Activated gamma-delta T cell treated with Interleukin-2 at 50 U/mL for 16 hours (primary cell): ENCODE data around the gene ARL14.

Experiments used
- DNase-seq: peaks from one replicate; pipeline ENCODE4 v3.0.0-alpha.2; 2020

The ARL14 gene

GRCh38 chr3:160676547-160677303, at the start of gene ARL14:
TSS of gene ARL14 (plus strand) at chr3:160677160. CDS start at chr3:160677347, 187 bp downstream.
- DNase-seq: no peak

- DNase-seq: no peak
Observed at GRCh38 chr3:160629491-160629890, 47.5 kb upstream of the ARL14 start.

GRCh38 chr3:160633361-160634083, 43.4 kb upstream of the ARL14 start:
- no peak for DNase-seq

- no peak for DNase-seq
Observed at GRCh38 chr3:160635213-160635612, 41.7 kb upstream of the ARL14 start.

- no peak for DNase-seq
Observed at GRCh38 chr3:160637086-160637485, 39.9 kb upstream of the ARL14 start.

GRCh38 chr3:160638184-160638583, 38.8 kb upstream of the ARL14 start:
- DNase-seq: no peak

GRCh38 chr3:160641665-160642309, 35.2 kb upstream of the ARL14 start:
- no peak for DNase-seq

GRCh38 chr3:160643994-160644393, 33.0 kb upstream of the ARL14 start:
- DNase-seq: no peak

- DNase-seq: no peak
Observed at GRCh38 chr3:160644491-160644890, 32.5 kb upstream of the ARL14 start.

- DNase-seq: no peak
Observed at GRCh38 chr3:160648701-160649100, 28.3 kb upstream of the ARL14 start.

GRCh38 chr3:160649596-160649995, 27.4 kb upstream of the ARL14 start:
- DNase-seq: no peak

GRCh38 chr3:160653512-160653911, 23.4 kb upstream of the ARL14 start:
- no peak for DNase-seq

- no peak for DNase-seq
Observed at GRCh38 chr3:160660902-160661301, 16.1 kb upstream of the ARL14 start.

GRCh38 chr3:160661660-160662059, 15.3 kb upstream of the ARL14 start:
- DNase-seq: no peak

GRCh38 chr3:160665231-160665630, 11.7 kb upstream of the ARL14 start:
- no peak for DNase-seq

GRCh38 chr3:160665784-160666526, 11.0 kb upstream of the ARL14 start:
- DNase-seq: no peak

GRCh38 chr3:160667452-160667851, 9.5 kb upstream of the ARL14 start:
- no peak for DNase-seq

GRCh38 chr3:160668454-160668853, 8.5 kb upstream of the ARL14 start:
- DNase-seq: no peak

GRCh38 chr3:160671231-160671630, 5.7 kb upstream of the ARL14 start:
- no peak for DNase-seq

- no peak for DNase-seq
Observed at GRCh38 chr3:160671995-160672394, 5.0 kb upstream of the ARL14 start.

- no peak for DNase-seq
Observed at GRCh38 chr3:160673188-160673587, 3.8 kb upstream of the ARL14 start.

GRCh38 chr3:160675566-160676124, 1.3 kb upstream of the ARL14 start:
- DNase-seq: no peak

GRCh38 chr3:160677459-160677881, 510 bp downstream of the ARL14 start:
- no peak for DNase-seq
